GM19238 (cell line): ENCODE data around the gene ZNF230.
A peak's percentile ranks its signal among the peaks of the same experiment; 100 is the strongest.

ENCODE experiments used
- DNase-seq: peaks from one replicate; pipeline ENCODE4 v3.0.0; 2011; ENCODE audit warnings: low spot score; ENCODE audit not compliant: insufficient read length

Gene ZNF230

GRCh38 chr19:44032001-44032610 is 29.3 kb downstream of the ZNF230 start:
- no peak for DNase-seq

DNA sequence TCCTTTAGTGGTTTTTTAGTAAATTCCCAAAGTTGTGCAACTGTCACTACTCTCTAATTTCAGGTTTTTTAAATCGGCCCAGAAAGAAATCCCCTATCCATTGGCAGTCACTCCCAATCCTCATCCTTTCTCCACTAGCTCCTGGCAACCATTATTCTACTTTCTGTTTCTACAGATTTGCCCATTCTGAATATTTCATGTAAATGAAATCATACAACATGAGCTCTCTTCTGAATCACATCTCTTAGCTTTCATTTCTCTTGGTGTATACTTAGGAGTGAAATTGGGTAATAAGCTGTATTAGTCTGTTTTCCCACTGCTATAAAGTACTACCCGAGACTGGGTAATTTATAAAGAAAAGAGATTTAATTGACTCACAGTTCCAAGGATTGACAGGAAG is 39.4 kb downstream of the ZNF230 start:
- no peak for DNase-seq

GRCh38 chr19:44050740-44051649 is 48.2 kb downstream of the ZNF230 start:
- peak; percentile 23 for DNase-seq

- peak; percentile 68 for DNase-seq
Observed at GRCh38 chr19:44051650-44052402, 49.1 kb downstream of the ZNF230 start, which contains the start of gene ZNF223. TSS of gene ZNF223 (plus strand) at chr19:44052036. CDS start at chr19:44055177, 3,141 bp downstream.

DNA sequence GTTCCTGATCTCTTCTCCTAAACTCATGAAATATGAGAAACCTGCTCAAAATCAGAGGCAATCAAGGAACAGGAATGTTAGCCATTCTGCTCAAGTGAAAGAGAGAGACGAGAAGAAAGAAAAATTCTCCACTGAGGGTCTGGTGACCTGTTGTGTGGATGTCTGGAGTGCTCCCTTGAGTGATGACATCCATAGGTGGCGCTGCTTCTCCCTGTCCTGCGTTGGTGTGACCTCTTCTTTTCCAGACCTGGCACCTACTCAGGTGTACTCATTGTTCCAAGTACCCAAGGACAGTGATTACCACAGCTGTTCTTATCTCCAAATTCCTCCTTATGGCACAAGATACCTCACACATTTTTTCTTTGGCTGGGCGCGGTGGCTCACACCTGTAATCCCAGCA is 53.1 kb downstream of the ZNF230 start:
- DNase-seq: no peak

DNA sequence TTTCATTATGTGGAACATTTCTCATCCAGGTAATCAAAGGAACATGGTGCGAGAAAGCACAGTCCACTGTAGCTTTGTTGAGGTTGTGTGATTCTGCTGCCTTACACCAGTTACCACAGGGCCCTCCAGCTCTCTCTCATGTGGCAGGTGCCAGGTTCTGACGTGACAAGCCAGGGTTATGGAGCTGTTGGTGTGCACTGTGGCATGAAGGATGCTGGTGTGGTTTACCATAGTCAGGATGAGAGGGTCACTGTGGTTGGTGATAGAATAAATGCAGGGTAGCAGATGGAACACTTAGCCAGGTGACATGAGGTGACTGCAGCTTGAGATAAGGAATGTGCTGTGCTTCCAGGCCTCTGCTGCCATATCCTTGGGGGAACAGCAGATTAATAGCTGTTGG is 56.5 kb downstream of the ZNF230 start:
- DNase-seq: no peak

- no peak for DNase-seq
Observed at GRCh38 chr19:44061038-44061437, 58.3 kb downstream of the ZNF230 start.
